GM15510 (cell line): ENCODE data around the gene IRF6.

Source experiments
- POLR2A ChIP-seq: IDR thresholded peaks from 3 replicates; pipeline ENCODE4 v1.6.1; 2011; ENCODE audit warnings: borderline replicate concordance; ENCODE audit not compliant: insufficient read length; ENCODE audit errors: extremely low read depth

IRF6 gene

DNA sequence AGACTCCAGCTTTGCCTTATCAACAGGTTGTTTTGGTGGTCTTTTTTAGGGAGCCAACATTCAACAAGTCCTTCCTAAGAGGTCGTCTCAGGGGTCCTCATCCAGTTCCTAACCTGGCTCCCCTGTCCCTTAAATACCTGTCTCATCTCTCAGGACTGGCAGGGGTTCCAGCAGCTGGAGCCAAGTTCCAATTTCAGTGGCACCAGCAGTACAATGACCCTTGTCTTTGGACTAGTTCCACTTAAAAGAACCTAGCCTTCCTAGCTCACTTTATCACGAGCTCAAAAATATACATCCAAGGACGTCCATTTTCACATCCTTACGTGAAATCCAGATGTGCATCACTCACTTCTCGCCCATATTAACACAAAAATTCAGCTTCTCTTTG, 68.8 kb downstream of the IRF6 start:
- no peak for TF ChIP-seq POLR2A

DNA sequence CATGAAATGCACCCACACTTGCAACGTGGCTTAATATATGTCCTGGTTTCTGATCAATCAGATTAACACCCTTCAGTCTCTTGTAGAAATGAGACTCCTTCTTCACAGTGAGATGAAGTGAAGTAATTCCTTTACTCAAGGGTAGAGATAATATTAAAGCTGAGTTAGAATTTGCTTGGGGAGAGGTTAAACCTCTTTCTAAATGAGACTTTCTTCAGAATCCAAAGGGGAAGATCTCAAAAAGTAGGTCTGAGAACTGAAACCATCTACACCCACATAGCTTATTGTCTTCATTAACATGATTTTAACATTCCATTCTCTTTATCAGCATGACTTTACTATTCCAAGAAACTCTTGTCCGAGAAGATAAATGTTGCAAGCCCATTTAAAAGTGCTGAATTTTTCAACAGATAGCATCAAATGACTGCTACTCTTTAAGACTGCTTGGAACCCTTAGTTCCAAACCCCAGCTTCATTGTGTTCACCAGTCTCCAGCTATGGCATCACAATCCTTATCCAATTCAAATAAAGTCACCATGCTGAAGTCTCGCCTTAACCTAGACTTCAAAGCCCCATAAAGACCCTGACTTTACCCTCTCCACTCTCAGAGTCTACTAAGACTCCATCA, 69.3 kb downstream of the IRF6 start:
- TF ChIP-seq POLR2A = no peak
